ENCODE measurements around the gene HAPLN2. TPM values are rescaled to one million over a fixed set of nuclear protein-coding genes. Genes with fewer than 3 reads are reported as not detected.

Gene HAPLN2
- total and polyA plus RNA-seq, 2 of the 8 experiments (the other 6 are each of a cell fraction or from before 2014, with no cell fraction given): 0.19 to 0.51 TPM

GRCh38 chr1:156601122-156601830 is 17.9 kb upstream of the HAPLN2 start, which contains the start of gene GPATCH4:
Gene GPATCH4 (minus strand): TSS chr1:156601479.
- Histone ChIP-seq H4K91ac (replicated peaks; ENCODE audit: insufficient read length, low read length) (peak within 1 kb of the TSS; percentile 62), H3K4me3 (ENCODE audit: extremely low read depth in 1 of 4, insufficient read depth in 2 of 4, low read depth in 3 of 4, low read length in 4 of 4) (peak within 1 kb of the TSS; percentile 86 to 97 (median 91)), H3K14ac (ENCODE audit: insufficient read length) (no peak within 1 kb of the TSS), H3K9me3 (ENCODE audit: insufficient read depth in 2 of 2, low read depth in 1 of 2, low read length in 1 of 2) (no peaks in the 10 kb centered on the region), H2BK5ac (ENCODE audit: low read depth, low read length) (peak within 1 kb of the TSS; percentile 77; the same call in 1 of the 2 replicates), H3K79me2 (ENCODE audit: control insufficient read depth in 1 of 2, insufficient read depth in 2 of 2, low read length in 2 of 2) (peaks cover 3 to 19% of the 10 kb centered on the region in 2 experiments), H4K20me1 (replicated peaks in 1 of 2; ENCODE audit: control insufficient read depth in 1 of 2, insufficient read depth in 2 of 2, low read length in 2 of 2) (peaks cover 0 to 1% of the 10 kb centered on the region in 2 experiments), H3K23me2 (ENCODE audit: low read depth, low read length) (peaks cover 5% of the 10 kb centered on the region; the same call in 1 of the 2 replicates), H2AFZ (ENCODE audit: low read length) (peak within 1 kb of the TSS; percentile 91), H3K23ac (ENCODE audit: insufficient read length) (no peak within 1 kb of the TSS), H2BK12ac (ENCODE audit: low read depth, low read length) (peak within 1 kb of the TSS; percentile 86), H3K27ac (ENCODE audit: low read depth, low read length) (peak within 1 kb of the TSS; percentile 73), H3K4ac (replicated peaks; ENCODE audit: insufficient read length, low read depth, low read length) (no peak within 1 kb of the TSS), H3K18ac (ENCODE audit: extremely low read depth, low read length) (peak within 1 kb of the TSS; percentile 85), H2BK120ac (replicated peaks; ENCODE audit: low read depth, low read length) (no peak within 1 kb of the TSS), H2AK5ac (ENCODE audit: low read depth, low read length) (peak within 1 kb of the TSS; percentile 71; the same call in 1 of the 2 replicates), H3K27me3 (replicated peaks in 1 of 4; ENCODE audit: control insufficient read depth in 3 of 4, extremely low read depth in 1 of 4, insufficient read depth in 3 of 4, low read length in 3 of 4) (no peaks in the 10 kb centered on the region), H3K4me2 (ENCODE audit: insufficient read depth in 1 of 2, low read depth in 2 of 2, low read length in 2 of 2) (peak within 1 kb of the TSS; percentile 55 to 73), H3K4me1 (replicated peaks in 1 of 4; ENCODE audit: control insufficient read depth in 3 of 4, insufficient read depth in 4 of 4, low read length in 3 of 4) (peaks cover 0 to 8% (median 3%) of the 10 kb centered on the region in 4 experiments; a peak in 5 of 7 replicates), H2BK15ac (ENCODE audit: low read length) (no peak within 1 kb of the TSS), H2BK20ac (ENCODE audit: low read length) (no peak within 1 kb of the TSS), H4K8ac (ENCODE audit: extremely low read depth, insufficient read depth, low read length) (peak within 1 kb of the TSS; percentile 72; the same call in 1 of the 2 replicates), H3K36me3 (ENCODE audit: control insufficient read depth in 2 of 4, insufficient read depth in 4 of 4, low read length in 3 of 4) (peaks cover 10 to 26% (median 23%) of the 10 kb centered on the region in 4 experiments), H4K5ac (ENCODE audit: insufficient read length, low read depth, low read length) (peak within 1 kb of the TSS; percentile 42), H3K56ac (replicated peaks; ENCODE audit: insufficient read length, low read depth, low read length) (peak within 1 kb of the TSS; percentile 65), H3K9ac (replicated peaks in 1 of 4; ENCODE audit: extremely low read depth in 1 of 4, low read depth in 3 of 4, low read length in 3 of 4) (peak within 1 kb of the TSS; percentile 40 to 91 (median 84)), H3K79me1 (ENCODE audit: low read depth, low read length) (peaks cover 2% of the 10 kb centered on the region; the same call in 1 of the 2 replicates)
- 4% methylated on average over 35 of the region's 35 CpGs; no CpG with 5 or more reads in 1 of the 2 experiments for WGBS, 2 experiments (ENCODE audit: extremely low coverage in 1 of 2, insufficient coverage in 1 of 2, insufficient read length in 1 of 2, insufficient replicate concordance in 2 of 2, low coverage in 1 of 2, low lambda C conversion rate in 2 of 2, missing lambda C conversion rate in 1 of 2)
- FAIRE-seq: peak; percentile 7
- ChIA-PET CTCF (ENCODE audit: partially characterized antibody) (interaction anchor here (0.6 to 5.7 kb wide), 22 partner anchors 7 to 1038 kb away, joined by 3 to 45 read pairs (median 4); partner anchors contain the start of genes HAPLN2, IQGAP3, NAXE and NES), POLR2A (ENCODE audit: partially characterized antibody) (interaction anchor here (0.6 to 6.6 kb wide), 15 partner anchors 9 to 166 kb away, joined by 3 to 66 read pairs (median 3); partner anchors contain the start of genes ISG20L2, NAXE and PRCC)
- DNase-seq (ENCODE audit: low read depth in 1 of 2, low spot score in 2 of 2): peak in 1 of 2 experiments; percentile 86
- TF ChIP-seq RBBP5 (IDR thresholded peaks at IDR 0.05; ENCODE audit: borderline replicate concordance, low read depth, low read length): peak; percentile 19; the same call in 1 of the 2 replicates
- TF ChIP-seq SIN3A (conservative IDR thresholded peaks at IDR 0.05 in 1 of 2, IDR thresholded peaks at IDR 0.05 in 1 of 2; ENCODE audit: low read depth in 1 of 2, low read length in 2 of 2): peak; percentile 93 to 96
- peak; percentile 66 to 80; a peak in 2 of 3 replicates for TF ChIP-seq POLR2A (IDR thresholded peaks at IDR 0.05; ENCODE audit: control extremely low read depth in 1 of 2, low read depth in 2 of 2, low read length in 2 of 2)
- TF ChIP-seq HDAC6 (IDR thresholded peaks at IDR 0.05; ENCODE audit: low read depth, low read length): no peak
- no peak for TF ChIP-seq SIX5 (IDR thresholded peaks at IDR 0.05; ENCODE audit: low read depth, low read length)
- TF ChIP-seq SP4 (IDR thresholded peaks at IDR 0.05; ENCODE audit: low read length): peak; percentile 82; the same call in 1 of the 2 replicates
- no peak for TF ChIP-seq CBX5 (IDR thresholded peaks at IDR 0.05; ENCODE audit: low read depth, low read length)
- no peak for TF ChIP-seq SIRT6 (IDR thresholded peaks at IDR 0.05; ENCODE audit: low read length)
- peak; percentile 64; the same call in 1 of the 2 replicates for TF ChIP-seq CREB1 (IDR thresholded peaks at IDR 0.05)
- TF ChIP-seq KDM1A (IDR thresholded peaks at IDR 0.05; ENCODE audit: borderline replicate concordance, low read length): no peak
- no peak for TF ChIP-seq BCL11A (IDR thresholded peaks at IDR 0.05; ENCODE audit: low read depth in 2 of 2, low read length in 2 of 2)
- TF ChIP-seq SUZ12 (IDR thresholded peaks at IDR 0.05; ENCODE audit: low read length): no peak

Measured in H1 (cell line).